ENCODE data around the gene FBXW11. TPM values are rescaled to one million over a fixed set of nuclear protein-coding genes. Genes with fewer than 3 reads are reported as not detected.

The FBXW11 gene
- total and polyA plus RNA-seq, 2 of the 13 experiments (the other 11 are each of a cell fraction or from before 2014, with no cell fraction given) = 31.7 to 53.6 TPM

- intact Hi-C loops (cut with micrococcal nuclease; ENCODE audit: unreplicated experiment) (no loop called here), in situ Hi-C loops (cut with HindIII; ENCODE audit: extremely low pct_ligation_motif_present, low pct_unique_long_range_greater_than_20kb) (no loop called here)
- peaks cover 0 to 2% of the 10 kb centered on the region in 2 experiments; a peak in 1 of 5 replicates for H3K27me3 ChIP-seq (ENCODE audit: control insufficient read depth in 1 of 2, insufficient read depth in 2 of 2, low read length in 2 of 2)
- DNase-seq (ENCODE audit: low spot score) = no peak
- H2AFZ ChIP-seq (ENCODE audit: low read length) = no peak overlapping the region
- no peak for ATAC-seq
- H3K79me2 ChIP-seq (ENCODE audit: insufficient read depth, low read length) = no peaks in the 10 kb centered on the region
- no peaks in the 10 kb centered on the region for H3K9me3 ChIP-seq (ENCODE audit: low read length)
- H3K4me1 ChIP-seq (ENCODE audit: insufficient read depth, low read length) = no peaks in the 10 kb centered on the region
- no peak overlapping the region for H3K27ac ChIP-seq (ENCODE audit: extremely low read length, insufficient read depth, low read length)
- BruUV-seq (replicated peaks) = no TSS peak
- H4K20me1 ChIP-seq (ENCODE audit: insufficient read depth, low read length) = no peaks in the 10 kb centered on the region
- ChIA-PET CTCF (ENCODE audit: low intra/inter-chr PET ratio, low total read pairs) (no interaction called here), POLR2A (no interaction called here)
- TF ChIP-seq MTF1 (CRISPR knock-in tag; IDR thresholded peaks at IDR 0.05) (no peak), TBP (CRISPR knock-in tag; IDR thresholded peaks at IDR 0.05) (no peak), ZNF572 (CRISPR knock-in tag; IDR thresholded peaks at IDR 0.05) (no peak), HMGXB3 (CRISPR knock-in tag; IDR thresholded peaks at IDR 0.05; ENCODE audit: borderline replicate concordance) (no peak), HMG20A (CRISPR knock-in tag; IDR thresholded peaks at IDR 0.05; ENCODE audit: borderline replicate concordance) (no peak), CHCHD3 (CRISPR knock-in tag; IDR thresholded peaks at IDR 0.05) (no peak), FOXK1 (CRISPR knock-in tag; IDR thresholded peaks at IDR 0.05; ENCODE audit: borderline replicate concordance, low read depth) (no peak), DZIP1 (CRISPR knock-in tag; IDR thresholded peaks at IDR 0.05) (no peak), ATF2 (CRISPR knock-in tag; IDR thresholded peaks at IDR 0.05) (no peak), SALL2 (CRISPR knock-in tag; IDR thresholded peaks at IDR 0.05) (no peak), XBP1 (CRISPR knock-in tag; IDR thresholded peaks at IDR 0.05) (no peak), KAT2B (IDR thresholded peaks at IDR 0.05; ENCODE audit: borderline replicate concordance, low read depth, low read length) (no peak)
- H3K4me3 ChIP-seq (replicated peaks in 1 of 3; ENCODE audit: insufficient read depth in 1 of 3, low read depth in 2 of 3, low read length in 3 of 3) = no peak overlapping the region
- no peaks in the 10 kb centered on the region for H3K36me3 ChIP-seq (replicated peaks in 1 of 2; ENCODE audit: control insufficient read depth in 1 of 2, insufficient read depth in 2 of 2, low read length in 2 of 2)
- no peak overlapping the region for H3K4me2 ChIP-seq (ENCODE audit: low read depth, low read length)
- no peak for FAIRE-seq
- H3K9ac ChIP-seq (ENCODE audit: insufficient read depth, low read depth, low read length) = no peak overlapping the region
These were observed 168.9 kb downstream of the FBXW11 start for GRCh38 chr5:171837522-171837921.

Data from HepG2 (cell line).